Muscle of arm (tissue), 14 donors: ENCODE measurements around the gene MED22. TPM values are rescaled to one million over a fixed set of nuclear protein-coding genes. Genes with fewer than 3 reads are reported as not detected.
A peak's percentile ranks its signal among the peaks of the same experiment; 100 is the strongest.
"Not testable (repeated sequence)": the region's sequence is repeated elsewhere in the genome, so short reads cannot be mapped to it uniquely, and the experiment has no call there.

Source experiments
- DNase-seq: peaks from one replicate; pipeline ENCODE4 v3.0.0-alpha.2; 2013
- long read RNA-seq, 11 donors: transcript quantifications; one replicate each; lab custom pipeline, GENCODE V29; 2026
- polyA plus RNA-seq, 12 donors: library from polyadenylated mRNA; unstranded; fragments of 120-200 nt; gene quantifications; one replicate each; pipeline ENCODE4 v1.2.1, GENCODE V29; 2013; ENCODE audit not compliant: insufficient read length in 12 of 12

MED22 gene
- 10 to 100 TPM in 11 of 12 donors, not detected in 1; 18.8 to 27.5 (median 21.7) TPM for polyA plus RNA-seq
- long read RNA-seq, donor 1, partial matches to known transcripts = 5,988 of 6,047 reads
- long read RNA-seq, donor 1, other reads (novel, unspliced or antisense) = 55 of 6,047 reads
- long read RNA-seq, donor 2, transcript MED22-201 (5 exons, 1,437 nt) = major isoform, 9 of 5,742 reads
- long read RNA-seq, donor 2, transcript MED22-209 (4 exons, 3,867 nt) = major isoform, 9 of 5,742 reads
- long read RNA-seq, donor 2, partial matches to known transcripts = 5,643 of 5,742 reads
- long read RNA-seq, donor 2, other reads (novel, unspliced or antisense) = 80 of 5,742 reads
- long read RNA-seq, donor 3, partial matches to known transcripts = 995 of 1,553 reads
- long read RNA-seq, donor 3, other reads (novel, unspliced or antisense) = 553 of 1,553 reads
- long read RNA-seq, donor 4, partial matches to known transcripts = 1,128 of 1,137 reads
- long read RNA-seq, donor 4, other reads (novel, unspliced or antisense) = 5 of 1,137 reads
- long read RNA-seq, donor 5 = 0 reads
- long read RNA-seq, donor 6, partial matches to known transcripts = 1,232 of 1,922 reads
- long read RNA-seq, donor 6, other reads (novel, unspliced or antisense) = 686 of 1,922 reads
- long read RNA-seq, donor 7, transcript MED22-209 (4 exons, 3,867 nt) = major isoform, 5 of 1,678 reads
- long read RNA-seq, donor 7, partial matches to known transcripts = 1,029 of 1,678 reads
- long read RNA-seq, donor 7, other reads (novel, unspliced or antisense) = 643 of 1,678 reads
- long read RNA-seq, donor 8, transcript MED22-201 (5 exons, 1,437 nt) = major isoform, 7 of 4,435 reads
- long read RNA-seq, donor 8, partial matches to known transcripts = 4,344 of 4,435 reads
- long read RNA-seq, donor 8, other reads (novel, unspliced or antisense) = 80 of 4,435 reads
- long read RNA-seq, donor 9, transcript MED22-209 (4 exons, 3,867 nt) = major isoform, 5 of 2,887 reads
- long read RNA-seq, donor 9, partial matches to known transcripts = 2,847 of 2,887 reads
- long read RNA-seq, donor 9, other reads (novel, unspliced or antisense) = 34 of 2,887 reads
- long read RNA-seq, donor 10, transcript MED22-201 (5 exons, 1,437 nt) = major isoform, 6 of 3,308 reads
- long read RNA-seq, donor 10, partial matches to known transcripts = 3,247 of 3,308 reads
- long read RNA-seq, donor 10, other reads (novel, unspliced or antisense) = 51 of 3,308 reads
- long read RNA-seq, donor 11, transcript MED22-209 (4 exons, 3,867 nt) = major isoform, 5 of 22 reads
- long read RNA-seq, donor 11, partial matches to known transcripts = 15 of 22 reads
- long read RNA-seq, donor 11, other reads (novel, unspliced or antisense) = 0 of 22 reads

DNA sequence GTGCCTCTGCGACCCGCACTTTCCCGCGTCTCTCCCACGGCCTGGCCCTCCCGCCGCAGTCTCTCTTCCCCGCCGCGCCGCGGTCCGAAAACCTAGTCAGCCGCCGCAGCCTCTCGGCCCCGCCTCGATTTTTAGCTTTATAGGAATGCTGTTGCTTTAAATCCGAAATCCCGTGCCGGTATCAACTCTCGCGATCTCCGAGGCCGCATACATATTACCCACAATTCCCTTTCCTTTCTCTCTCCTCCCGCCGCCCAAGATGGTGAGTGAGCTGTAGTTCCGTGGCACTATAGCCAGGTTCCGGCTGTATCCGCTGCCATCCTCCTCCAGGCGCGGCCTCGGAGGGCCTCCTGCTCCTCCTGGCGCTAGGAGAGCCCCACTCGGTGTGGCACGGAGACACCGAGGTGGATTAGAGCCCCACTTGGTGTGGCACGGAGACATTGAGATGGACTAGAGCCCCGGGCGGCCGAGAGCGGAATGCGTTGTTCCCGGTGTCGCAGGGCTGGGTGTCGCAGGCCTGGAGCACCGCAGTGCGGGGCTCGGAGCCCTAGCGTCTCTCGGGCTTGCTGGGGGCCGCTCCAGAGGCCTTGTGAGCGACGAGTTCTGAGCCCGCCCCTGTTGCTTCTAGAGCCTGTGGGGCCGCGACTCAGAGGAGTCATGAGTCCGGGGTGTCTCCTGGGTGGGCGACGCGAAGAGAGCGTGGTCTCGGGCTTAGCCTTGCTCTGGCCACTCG lies at the start of gene MED22, which contains the start of gene RPL7A:
MED22 (minus strand) TSS at position 147 of the 733 bp plus-strand sequence. CDS start 1,469 bp downstream, outside the sequence.
RPL7A (plus strand) TSS at position 234 of the 733 bp plus-strand sequence; CDS start at position 260, 26 bp downstream.
- DNase-seq = peak; percentile 97

DNA sequence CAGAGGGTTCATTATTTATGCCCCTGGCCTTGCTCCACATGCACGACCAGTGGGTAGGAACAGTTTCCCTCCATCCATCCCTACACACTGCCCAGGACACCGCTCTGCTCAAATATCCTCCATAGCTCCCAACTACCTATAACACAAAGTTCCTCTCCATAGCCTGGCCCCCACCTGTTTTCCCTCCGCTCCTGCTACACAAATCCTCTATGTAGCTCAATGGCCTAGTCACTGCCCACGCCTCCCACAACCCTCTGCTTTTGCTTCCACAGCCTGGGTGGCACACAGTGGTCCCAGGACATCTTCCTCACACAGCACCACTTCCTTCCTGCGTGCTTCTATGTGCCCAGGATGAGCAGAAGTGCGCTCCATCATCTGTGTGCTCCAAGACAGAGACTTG lies 49.4 kb upstream of the MED22 start:
- no peak for DNase-seq

DNA sequence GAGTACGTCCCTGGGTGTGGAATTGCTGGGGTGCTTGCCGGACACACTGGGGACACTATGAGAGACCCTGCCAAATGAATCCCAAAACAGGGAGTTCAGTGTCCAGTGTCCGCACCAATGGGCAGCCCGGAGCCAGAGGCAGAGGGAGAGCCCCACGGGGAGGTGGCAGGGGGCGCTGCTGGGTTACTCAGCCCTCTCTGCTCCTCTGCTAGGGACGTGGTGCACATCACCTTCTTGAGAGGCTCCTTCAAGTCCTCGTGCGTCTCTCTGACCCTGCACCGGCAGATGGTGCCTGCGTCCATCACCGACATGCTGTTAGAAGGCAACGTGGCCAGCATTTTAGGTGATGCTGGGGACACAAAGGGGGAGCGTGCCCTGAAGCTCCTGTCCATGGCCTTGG lies 49.0 kb upstream of the MED22 start:
- DNase-seq = no peak

DNA sequence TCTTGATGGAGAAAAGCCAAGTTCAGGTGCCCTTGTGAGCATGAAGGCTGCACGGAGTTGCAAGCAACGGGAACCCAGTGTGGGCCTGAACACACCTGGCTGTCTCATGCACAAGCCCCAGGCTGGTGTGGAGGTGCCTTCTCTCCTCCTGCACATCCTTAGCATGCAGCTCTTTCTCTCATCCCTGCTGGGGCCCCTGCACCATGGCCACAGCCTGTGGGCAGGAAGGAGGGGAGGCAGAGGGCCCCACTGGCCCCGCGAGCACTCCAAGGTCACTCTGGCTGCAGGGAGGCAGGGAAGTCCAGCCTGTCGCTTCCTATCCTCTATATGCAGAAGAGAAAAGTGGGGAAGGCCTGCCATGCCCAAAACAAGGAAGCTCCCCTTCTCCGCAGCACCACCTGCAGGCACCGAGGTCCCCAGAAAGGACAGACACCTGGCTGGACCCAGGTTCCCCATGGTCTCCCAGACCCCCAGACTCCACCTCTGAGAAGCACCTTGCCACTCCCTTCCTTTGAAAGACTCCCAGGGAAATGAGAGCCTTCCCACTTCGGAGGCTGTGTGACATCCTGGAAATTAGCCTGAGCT lies 46.8 kb upstream of the MED22 start:
- no peak for DNase-seq

DNA sequence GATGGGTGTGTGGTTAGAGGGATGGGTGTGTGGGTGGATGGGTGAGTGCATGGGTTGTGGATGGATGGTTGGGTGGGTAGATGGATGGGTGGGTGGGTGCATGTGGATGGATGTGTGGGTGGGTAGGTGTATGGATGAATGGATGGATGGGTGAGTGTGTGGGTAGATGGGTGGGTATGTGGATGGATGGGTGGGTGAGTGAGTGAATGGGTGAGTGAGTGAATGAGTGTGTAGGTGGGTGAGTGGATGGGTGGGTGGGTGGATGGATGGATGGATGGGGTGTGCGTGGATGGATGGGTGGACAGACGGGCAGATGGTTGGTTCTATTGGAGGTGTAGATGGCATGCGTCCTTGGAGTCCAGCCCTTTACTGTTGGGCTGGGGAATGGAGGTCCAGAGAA lies 45.5 kb upstream of the MED22 start:
- no peak for DNase-seq

DNA sequence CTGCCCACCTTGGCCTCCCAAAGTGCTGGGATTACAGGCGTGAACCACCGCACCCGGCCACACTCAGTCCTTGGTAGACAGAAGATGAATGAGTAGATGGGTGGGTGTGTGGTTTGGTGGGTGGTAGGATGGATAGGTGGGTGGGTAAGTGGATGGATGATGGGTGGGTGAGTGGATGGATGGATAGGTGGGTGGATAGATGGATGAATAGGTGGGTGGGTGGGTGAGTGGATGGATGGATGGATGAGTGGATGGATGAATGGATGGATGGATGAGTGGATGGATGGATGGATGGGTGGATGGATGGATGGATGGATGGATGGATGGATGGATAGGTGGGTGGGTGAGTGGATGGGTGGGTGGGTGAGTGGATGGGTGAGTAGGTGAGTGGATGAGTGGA lies 44.4 kb upstream of the MED22 start:
- DNase-seq = not testable (repeated sequence)

DNA sequence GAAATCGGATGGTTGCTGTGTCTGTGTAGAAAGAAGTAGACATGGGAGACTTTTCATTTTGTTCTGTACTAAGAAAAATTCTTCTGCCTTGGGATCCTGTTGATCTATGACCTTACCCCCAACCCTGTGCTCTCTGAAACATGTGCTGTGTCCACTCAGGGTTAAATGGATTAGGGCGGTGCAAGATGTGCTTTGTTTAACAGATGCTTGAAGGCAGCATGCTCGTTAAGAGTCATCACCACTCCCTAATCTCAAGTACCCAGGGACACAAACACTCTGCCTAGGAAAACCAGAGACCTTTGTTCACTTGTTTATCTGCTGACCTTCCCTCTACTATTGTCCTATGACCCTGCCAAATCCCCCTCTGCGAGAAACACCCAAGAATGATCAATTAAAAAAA lies 43.5 kb upstream of the MED22 start:
- not testable (repeated sequence) for DNase-seq

DNA sequence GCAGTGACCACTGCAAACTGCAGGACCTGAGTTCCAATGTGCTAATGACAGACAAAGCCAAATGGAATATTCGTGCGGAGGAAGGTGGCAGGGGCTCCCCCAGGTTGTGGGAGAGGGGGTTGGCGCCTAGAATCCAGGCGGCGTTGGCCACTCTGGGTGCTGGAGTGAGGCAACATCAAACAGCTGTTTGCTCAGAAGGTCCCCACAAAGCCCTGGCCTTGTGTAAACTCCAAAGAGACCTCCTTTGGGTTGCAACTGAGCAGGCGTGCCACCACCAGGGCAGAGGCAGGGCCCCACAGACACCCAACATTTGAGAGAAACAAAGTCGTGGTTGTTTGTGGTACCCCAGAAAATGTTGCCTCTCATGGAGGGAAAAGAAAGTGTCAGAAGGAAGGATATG lies 42.8 kb upstream of the MED22 start:
- DNase-seq = no peak

DNA sequence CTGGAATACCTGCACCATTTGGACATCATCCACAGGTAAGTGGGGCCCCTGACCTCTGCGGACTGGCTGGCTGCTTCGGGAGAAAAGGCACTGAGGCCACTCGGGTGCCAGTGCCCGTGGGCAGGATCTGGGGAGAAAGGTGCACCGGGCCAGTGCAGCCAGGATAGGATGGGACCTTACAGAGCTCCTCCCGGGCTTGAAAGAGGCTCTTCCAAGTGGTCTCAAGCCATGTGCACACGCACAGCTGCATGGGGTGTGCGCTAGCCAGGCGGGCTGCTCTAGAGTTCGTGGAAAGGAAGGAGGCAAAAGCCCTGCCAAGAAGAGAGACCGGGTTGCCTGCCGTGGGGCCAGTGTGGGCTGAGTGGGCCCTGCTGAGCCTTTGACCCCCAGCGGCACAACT lies 41.6 kb upstream of the MED22 start:
- DNase-seq = no peak

DNA sequence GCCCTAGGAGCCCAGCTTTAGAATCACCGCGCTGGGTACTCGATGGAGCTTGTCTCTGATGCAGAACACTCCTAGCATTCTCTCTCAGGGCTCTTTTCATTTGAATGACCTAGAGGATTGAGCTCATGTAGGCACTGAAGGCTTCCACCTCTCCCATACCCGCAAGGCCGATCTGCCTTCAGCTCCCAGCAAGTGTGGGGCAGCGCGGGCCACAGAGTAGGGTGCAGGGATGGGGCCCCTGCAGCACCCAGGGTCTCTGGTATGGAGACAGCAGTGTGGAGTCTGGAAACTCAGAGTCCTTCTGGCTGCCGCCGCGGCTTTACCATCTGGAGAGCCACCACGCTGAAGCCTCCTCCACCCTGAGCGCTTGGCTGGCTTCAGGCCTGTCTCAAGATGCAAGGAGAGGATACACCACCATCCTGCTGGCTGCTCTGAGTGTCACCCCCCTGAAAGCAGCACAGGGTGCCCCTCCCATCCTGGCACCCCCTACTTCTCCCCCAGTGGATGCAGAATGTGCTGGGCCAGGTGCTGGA lies 41.2 kb upstream of the MED22 start:
- no peak for DNase-seq

DNA sequence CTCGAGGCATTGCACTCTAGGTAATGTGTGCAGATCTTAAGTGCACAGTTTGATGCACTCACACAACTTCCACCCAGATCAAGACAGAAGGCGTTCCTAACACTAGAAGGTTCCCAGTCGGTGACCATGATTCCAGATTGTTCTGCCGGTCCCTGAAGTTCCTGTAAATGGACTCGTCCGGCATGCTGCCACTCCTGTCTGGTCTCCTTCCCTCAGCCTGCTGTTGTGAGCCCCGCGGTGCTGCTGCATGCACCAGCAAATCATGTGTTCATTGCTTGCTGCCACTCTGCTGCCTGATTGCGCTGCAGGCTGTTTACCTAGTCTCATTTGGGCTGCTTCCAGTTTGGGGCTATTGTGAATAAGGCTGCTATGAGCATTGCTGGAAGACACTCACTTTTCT lies 39.7 kb upstream of the MED22 start:
- DNase-seq = no peak

DNA sequence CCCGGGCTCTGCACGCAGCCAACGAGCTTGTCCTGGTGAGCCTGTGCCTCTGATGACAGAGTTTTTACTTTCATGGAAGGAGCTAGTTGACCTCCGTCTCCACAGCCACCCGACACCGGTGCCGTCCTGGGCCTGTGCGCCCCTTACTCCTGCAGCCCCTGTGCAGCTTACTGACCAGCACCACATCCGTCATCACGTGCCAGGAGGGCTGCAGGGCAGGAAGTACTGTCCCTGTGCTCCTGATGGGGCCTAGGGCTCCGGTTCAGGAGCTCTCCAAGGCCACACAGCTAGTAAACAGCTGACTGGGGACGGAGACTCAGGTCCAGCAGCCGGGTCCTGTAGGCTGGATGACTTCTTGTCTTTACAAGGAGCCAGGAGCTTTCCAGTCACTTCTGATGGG lies 38.4 kb upstream of the MED22 start:
- no peak for DNase-seq

DNA sequence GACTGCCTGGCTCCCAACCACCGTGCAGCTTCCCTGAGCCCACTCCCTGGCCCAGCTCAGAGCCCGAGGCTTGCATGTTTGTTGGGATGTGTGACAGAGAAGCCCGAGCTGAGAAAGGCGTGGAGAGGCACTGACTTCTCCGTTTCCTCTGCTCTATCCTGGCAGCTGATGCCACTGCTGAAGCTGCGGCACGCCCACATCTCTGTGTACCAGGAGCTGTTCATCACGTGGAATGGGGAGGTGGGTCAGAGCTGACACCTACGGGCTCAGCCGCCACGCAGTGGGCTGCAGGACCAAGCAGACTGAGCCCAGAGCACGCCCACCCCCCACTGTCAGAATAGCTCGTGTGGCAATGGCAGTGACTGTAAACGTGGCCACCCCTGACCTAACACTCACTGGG lies 37.5 kb upstream of the MED22 start:
- no peak for DNase-seq

DNA sequence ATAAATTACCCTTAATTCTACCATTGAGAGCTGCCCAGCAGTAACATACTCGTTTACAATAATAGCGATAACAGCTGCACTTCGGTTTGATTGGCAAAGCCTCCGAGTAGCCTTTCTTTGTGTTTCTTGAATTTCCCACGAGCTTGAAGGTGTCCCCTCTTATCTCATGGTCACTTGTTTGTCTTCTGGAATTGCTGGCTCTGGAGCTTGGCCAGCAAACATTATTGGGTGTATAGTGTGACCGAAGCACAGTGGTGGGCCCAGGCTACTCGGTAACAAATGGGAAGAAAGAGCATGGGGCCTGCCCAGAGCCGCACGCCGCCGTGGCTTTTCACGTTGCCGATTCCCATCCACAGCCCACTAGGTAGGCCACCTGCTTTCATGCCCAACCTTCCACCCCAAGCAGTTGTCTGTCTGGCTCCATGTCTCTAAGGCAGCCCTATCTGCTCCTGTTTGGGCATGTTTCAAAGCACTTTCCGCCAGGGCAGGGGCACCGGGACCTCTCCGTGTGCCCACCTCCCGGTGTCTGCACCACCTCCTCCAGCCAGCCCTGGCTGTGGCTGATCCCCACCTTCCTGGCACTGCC lies 36.9 kb upstream of the MED22 start:
- DNase-seq = no peak

DNA sequence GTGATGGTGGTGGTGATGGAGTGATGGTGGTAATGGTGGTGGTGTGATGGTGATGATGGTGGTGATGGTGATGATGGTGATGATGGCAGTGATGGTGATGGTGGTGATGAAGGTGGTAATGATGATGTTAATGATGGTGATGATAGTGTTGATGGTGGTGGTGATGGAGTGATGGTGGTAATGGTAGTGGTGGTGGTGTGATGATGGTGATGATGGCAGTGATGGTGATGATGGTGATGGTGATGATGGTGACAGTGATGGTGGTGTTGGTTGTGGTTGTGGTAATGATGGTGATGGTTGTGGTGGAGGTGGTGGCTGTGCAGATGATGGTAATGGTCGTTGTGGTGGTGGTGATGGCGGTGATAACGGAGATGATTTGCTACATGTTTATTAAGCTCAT lies 35.5 kb upstream of the MED22 start:
- no peak for DNase-seq

DNA sequence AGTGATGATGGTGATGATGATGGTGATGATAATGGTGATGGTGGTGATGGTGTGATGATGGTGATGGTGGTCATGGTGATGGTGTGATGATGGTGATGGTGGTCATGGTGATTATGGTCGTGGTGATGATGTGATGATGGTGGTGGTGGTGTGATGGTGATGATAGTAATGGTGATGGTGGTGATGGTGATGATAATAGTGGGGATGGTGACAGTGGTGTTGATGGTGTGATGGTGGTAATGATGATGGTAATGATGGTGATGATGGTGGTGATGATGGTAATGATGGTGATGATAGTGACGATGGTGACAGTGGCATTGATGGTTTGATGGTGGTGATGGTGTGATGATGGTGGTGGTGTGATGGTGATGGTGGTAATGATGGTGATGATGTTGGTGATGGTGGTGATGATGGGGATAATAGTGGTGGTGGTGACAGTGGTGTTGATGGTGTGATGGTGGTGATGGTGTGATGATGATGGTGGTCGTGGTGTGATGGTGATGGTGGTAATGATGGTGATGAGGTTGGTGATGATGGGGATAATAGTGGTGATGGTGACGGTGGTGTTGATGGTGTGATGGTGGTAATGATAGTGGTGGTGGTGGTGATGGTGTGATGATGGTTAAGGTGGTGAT lies 34.7 kb upstream of the MED22 start:
- no peak for DNase-seq

DNA sequence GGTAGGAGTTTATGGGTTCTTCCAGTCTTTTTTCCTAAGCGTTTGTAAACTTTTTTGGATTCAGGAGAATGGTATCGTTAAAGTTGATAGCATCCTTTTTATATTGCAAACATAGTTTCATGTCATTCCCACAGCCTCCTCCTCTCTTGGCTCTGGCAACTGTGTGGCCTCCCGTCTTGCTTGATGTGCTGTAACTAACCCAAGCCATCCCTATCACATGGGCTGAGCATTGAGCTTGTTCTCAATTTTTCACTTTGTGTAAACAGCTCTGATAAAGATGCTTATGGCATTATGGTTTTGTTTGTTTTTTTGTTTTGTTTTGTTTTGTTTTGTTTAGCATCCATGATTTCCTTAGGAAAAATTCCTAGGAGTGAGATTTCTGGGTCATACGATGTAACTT lies 32.8 kb upstream of the MED22 start:
- DNase-seq = no peak

DNA sequence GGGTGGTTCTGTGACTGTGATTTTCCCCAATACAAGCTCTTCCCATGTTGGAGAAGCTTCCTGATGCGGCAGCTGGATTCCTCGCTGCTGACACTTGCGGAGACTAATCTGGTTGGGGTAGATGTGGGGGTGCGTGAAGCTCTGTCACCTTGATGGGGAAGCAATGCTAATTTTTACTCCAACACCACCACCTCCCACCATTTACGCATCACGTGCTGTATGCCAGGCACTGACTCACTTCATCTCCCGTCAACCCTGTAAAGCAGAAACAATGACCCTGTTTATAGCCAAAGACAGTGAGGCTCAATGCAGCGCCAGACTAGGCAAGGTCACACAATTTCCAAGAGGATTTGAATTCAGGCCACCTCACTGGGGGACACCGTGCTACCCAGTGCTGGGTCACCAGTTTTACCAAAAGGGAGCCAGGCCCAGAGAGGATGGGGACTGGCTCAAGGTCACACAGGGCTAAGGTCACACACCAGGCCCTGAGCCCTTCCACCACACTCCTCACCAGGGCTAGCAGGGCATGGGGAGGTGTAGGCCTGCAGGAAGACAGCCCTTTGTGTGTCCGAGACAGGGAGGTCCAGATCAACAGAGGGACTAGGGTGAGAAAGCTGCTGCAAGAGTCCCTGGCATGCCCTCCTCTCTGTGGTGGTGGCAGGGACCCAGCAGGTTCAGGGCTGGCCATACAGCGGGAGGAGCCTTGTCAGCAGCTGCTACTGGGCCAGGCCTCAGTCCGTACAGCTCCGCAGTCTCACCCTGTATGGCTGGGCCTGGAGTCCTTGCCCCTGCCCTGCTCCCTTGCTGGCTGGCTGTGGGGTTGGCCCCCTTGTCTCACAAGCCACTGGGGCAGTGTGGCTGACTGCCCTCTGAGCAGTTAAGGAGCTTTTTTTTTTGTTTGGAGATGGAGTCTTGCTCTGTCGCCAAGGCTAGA lies 31.5 kb upstream of the MED22 start:
- no peak for DNase-seq
